Measurements from ENCODE around the gene MS4A15.

DNA sequence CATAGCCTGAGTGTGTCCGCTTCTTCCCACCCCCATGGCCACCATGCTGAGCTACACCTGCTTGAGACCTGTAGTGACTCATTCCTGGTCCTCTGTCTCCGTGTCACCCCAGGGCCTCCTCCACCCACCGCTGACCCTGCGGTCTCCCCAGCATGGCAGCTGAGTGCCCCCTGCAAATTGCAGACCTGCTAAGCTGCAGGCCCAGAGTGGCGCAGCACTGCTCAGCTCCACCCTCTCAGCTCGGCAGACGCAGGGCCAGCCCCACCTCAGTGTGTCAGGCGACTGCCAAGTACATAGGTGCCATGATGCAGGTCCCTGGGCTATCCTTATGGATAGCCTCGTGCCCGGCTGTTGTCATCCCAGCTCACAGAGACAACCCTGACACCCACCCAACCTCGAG lies 13.1 kb downstream of the MS4A15 start:
- TF ChIP-seq POLR2A (IDR thresholded peaks at IDR 0.05; ENCODE audit: low read depth, low read length) (no peak), POLR2AphosphoS5 (IDR thresholded peaks at IDR 0.05; ENCODE audit: low read depth, low read length) (no peak)

All from GM12892 (cell line).